ENCODE data around the gene GATA3.

Gene GATA3

DNA sequence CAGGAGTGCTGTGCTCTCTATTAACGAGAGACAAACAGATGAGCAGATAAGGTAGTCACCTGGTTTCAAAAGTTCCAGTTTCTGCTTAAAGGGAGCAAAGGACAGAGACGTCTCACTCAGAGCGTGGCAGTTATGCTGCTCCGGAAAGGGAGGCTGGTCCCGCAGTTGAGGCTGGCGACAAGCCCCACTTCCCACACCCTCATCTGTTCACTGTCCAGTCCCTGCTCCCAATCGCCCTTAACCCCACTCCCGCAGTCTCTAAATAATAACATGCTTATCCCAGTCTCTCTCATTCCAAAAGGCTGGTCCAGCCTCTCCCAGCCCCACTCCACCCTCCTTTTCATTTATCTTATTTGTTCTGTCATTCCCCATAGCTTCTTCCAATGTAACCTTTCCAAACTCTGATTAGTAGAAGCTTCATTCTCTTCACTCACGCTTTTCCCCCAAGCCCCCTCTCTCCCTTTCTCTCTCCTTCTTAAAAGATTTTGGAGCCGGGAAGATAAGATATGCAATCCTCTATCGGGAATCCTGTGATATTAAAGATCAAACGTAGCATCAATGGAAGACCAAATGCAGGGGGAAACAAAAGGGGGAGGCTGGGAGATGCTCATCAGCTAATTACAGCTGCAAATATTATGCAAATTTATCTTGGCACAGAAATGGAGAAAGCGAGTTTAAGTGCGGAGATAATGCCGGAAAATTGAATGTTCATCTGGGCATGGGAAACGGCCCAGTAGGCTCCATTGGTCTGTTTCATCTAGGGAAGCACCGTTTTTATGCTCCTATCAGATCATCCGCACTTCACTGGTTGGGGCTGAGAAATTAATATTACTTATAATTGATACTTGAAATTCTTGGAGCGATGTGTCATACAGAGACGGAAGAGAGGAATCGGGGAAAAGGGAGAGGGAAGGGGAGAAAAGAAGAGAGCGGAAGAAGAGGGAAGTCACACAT, 16.3 kb upstream of the GATA3 start:
- no peak for DNase-seq (ENCODE audit: low spot score)

DNA sequence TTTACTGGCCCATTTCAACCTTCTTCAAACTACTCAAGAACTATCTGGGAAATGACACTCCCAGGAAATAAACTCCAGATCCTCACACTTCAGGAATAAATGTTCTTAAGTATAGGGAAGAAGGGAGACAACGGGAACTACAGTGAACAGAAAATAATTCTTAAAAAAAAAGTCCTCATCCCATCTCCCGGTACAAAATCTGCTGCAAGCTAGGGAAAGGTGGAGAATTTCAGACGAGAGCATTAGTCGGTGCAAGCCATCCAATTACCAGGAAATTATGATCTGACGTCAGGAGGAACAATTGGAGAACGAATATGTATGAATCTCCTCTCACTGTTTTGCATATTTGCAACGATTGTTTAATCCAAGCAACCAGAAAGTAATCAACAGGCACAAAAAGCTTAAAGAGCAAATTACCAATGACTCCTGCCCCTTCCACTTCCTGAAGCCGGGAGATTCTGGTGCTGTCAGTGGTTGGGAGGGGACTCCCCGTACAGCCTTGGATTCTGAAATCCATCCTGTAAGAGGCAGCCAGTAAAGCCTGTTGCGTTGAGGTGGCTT, 15.1 kb upstream of the GATA3 start:
- DNase-seq (ENCODE audit: low spot score), result no peak

GRCh38 chr10:8040651-8041050, 13.8 kb upstream of the GATA3 start:
- DNase-seq (ENCODE audit: low spot score), result no peak

DNA sequence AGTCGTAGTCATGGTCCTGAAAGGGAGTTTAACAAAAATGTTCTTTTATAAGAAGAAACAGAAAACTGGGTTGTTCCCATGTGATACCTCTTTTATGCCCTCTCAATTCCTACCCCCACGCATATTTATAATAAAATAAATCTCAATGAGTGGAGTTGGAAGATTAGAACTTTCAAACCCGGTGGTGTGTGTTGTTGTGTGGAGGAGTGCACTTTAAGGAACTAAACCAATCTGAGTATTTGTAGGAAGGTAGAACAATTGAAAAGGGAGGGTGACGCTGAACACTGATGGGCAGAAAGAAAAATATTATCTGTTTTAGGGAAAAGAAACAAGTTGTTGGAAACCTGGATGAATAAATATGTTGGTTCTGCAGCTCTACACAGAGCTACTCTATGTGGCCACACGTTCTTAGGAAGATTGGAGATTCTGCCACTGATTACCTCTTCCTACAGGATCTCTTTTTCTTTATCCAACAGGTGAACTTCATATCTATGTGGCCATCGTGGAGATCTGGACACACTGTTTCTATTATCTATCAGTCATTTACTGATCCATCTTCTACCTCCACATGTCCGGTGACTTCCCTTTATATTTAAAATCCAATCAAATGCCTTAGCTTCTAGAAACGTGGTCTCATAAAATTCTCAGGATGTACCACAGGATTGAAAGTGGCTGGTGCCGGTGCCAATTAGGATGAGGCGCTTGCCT, 13.1 kb upstream of the GATA3 start:
- DNase-seq (ENCODE audit: low spot score), result no peak

- DNase-seq (ENCODE audit: low spot score), result no peak
These were observed 12.3 kb upstream of the GATA3 start for GRCh38 chr10:8041992-8042720.

DNA sequence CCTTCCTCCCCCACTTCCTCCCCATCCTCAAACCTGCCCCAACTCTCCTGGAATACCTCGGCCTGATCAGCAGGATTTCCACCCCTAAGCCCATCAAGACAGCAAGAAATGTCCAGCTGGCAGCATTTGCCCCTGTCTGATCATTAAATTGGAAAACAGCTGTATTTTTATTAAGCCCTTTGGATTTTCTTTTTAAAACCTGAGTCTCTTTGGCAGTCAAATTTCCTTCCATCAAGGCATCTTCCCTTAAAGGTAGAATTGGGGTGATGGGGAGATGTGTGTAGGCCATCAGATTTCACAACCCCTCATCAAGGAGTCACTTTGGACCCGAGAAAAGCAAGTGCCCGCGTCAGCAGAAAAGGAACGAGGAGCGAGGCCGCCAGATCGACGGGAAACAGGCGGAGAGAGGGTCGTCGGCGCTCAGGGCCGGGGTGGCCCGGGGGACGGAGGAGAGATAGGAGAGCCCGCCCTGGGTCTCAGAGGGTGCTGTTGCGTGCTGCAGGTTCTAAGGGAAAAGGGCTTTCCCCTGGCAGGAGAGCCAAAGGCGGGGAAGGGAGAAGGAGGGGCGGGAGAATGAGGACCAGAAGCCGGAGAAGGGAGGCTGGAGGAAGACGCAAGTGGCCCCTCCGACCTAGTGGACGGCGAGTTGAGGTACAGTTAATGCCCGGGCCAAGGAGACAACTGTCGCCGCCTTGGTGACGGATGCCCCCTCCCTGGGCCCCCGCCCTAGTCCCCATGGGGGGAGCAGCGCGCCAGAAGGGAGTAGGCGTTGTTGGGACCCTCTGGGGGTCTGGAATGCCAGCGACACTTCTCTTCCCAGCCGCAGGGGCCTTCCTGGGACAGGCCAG, 11.5 kb upstream of the GATA3 start:
- DNase-seq (ENCODE audit: low spot score), result no peak

DNA sequence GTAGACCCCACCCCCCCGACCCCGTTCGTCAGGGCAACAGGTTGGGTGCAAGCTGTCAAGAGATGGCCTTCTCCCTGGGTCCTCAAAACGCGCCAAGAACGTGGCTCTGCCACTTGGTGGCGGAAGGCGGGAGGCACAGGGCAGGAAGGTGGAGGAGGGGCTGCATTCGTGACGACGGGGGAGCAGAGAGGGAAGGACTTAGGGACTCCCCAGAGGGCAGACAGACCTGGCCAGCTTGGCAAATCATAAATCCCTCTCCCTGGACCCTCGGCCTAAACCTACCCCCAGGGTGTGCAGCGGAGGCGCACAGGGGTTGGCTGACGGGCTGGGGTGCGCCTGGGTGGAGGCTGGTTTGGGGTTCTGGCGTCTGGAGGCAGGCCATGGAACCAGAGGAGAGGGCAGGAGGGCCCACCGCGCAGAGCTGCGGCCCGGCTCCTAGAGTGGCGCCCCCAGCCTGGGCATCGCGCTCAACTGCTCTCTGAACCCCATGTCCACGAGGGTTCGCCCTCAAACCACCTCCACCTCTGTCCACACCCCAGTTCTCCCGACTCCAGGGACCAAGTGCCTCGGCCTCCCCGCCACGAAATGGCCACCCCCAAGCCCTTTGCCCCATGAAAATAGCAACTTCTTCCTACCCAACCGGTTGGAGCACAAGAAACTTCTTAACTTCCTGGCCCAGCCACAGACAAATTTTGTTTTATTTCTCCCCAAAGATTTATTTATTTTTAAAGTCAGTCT, 10.8 kb upstream of the GATA3 start:
- DNase-seq (ENCODE audit: low spot score), result no peak

- no peak for DNase-seq (ENCODE audit: low spot score)
These were observed 10.1 kb upstream of the GATA3 start for GRCh38 chr10:8044331-8044907.

DNA sequence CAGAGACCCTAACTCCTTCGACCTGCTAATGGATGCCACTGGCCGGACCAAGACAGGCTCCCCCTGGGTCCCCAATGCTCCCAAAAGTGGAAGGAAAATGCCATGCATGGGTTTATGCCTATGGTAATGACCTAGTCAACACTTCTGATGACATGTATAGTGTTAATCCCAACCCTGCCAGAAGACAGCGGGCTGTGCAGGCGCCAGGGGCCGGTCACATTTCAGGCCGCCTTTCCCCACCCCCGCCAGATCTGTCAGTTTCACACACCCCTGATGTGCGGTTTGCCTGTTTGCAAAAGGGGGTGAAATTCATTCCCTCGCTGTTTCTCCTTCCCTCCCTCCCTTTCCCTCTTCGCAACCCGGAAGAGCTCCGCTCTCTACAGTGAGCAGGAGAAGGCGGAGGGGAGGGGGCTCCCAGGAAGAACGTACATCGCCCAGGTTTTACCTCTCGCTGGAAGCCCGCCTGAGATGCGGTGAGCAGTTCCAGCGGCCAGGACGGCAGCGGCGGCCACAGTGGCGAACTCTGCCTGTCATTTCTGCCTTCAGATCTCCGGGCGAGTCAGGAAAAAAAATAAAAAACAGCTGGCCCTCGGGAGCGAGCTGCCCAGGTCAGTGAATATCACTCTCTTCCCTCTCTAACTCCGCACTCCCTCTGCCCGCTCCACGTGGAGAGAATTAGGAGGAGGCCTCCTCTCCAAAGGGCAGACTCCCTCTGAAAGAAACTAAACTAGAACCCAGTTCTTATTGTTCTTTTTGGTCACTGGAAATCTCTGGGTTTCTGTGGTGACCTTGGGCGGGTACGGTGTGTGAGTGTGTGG, 9.4 kb upstream of the GATA3 start:
- no peak for DNase-seq (ENCODE audit: low spot score)

DNA sequence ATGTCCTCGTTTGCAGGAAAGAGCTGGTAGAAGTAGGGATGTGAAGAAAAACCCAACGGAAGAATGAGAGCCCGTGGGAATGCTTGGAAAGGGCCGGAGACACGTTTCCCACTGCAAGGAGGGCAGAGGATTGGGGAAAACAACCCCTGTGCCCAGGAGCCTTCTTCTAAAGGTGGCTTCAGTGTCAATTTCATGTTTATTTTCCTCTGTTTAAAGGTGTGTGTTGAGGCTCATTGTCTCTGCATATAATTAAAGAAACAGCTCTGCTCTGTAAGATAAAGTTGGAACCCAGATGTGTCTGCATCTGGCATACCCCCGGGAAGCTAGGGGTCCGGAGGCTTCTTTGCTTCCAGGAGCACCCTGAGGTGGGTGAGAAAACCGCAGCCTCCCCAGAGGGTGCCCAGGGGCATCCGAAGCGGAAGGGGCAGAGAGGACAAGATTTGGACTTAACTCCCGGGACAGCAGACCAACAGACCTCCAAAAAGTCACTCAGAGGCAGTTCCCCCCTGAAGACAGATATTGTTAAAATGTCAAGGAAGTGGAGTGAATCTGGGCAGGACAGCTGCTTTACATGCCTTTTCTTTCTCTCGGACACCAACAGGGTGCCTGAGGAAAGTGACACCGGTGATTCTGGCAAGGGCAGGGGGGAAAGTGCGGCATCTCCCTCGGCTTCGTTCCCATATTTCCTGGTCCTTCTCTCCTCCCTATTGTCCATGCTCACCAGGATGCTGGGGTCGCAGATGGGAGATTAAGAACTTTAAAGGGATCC, 8.6 kb upstream of the GATA3 start:
- no peak for DNase-seq (ENCODE audit: low spot score)

GRCh38 chr10:8047452-8048280, 6.8 kb upstream of the GATA3 start:
- DNase-seq (ENCODE audit: low spot score), result no peak

DNA sequence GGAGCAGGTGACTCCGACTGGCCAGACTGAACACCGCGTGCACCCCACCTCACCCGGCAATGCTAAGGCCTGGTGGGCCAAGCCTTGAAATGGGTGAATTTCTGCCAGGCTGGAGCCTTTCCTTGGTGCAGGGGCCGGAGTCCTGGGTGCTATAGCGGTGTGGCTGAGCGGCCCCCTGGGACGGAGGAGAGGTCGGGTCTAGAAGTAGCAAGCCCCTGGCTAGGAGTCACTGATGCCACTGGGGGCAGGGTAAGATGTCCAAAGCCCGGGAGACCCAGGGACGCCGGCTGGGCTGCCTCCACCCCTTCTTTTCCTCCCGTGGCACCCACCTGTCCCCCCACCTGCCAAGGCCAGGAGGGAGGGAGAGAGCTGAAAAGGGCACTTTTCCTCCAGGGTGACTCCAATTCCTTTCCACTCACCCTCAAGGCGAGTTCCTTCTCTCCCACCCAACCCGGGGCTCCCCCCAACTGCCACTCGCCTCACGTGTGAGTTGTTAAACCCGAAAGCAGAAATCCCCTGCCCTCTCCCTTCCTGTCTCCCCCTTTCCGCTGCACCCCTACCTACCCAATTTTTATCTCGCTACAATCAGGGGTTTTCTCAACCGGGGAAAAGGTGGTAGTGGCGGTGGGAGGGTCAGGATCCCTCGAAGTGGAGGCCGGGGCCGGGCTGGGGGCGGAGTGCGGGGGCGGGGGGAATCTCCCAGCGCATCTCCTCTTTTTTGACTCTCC, 6.0 kb upstream of the GATA3 start:
- DNase-seq (ENCODE audit: low spot score), result no peak

GRCh38 chr10:8049045-8049864, 5.2 kb upstream of the GATA3 start:
- DNase-seq (ENCODE audit: low spot score), result no peak

DNA sequence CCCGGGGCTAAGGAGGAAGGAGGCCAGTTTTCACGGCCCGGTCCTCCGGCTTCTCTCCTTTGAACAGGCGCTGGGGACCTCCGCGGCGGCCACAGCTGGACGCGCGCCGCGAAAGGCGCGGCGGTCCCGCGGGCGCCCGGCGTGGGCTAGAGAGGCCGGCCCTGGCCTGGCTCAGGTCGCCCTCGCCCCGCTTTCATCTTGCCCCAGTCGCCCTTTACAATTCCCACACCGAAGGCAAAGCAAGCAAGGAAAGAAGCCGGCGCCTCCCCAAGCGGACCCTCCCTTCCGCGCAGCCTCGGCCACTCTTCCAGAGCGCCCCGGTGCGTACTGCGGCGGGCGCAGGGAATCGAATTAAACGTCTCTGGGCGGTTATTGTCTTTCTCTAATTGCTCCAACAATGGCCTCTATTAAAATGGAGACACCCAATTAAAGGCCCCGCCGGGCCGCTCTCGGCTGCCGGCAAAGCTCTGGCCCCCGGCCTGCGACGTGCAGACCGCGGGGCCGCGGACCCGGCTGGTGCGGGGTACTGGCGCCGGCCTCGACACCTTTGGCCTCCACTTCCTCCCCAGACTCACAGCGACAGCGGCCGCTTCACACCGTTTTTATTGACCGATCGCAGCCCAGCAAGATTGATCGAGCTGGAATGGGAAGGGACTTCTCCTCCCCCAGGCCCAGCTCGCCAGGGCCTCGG, 4.5 kb upstream of the GATA3 start:
- no peak for DNase-seq (ENCODE audit: low spot score)

DNA sequence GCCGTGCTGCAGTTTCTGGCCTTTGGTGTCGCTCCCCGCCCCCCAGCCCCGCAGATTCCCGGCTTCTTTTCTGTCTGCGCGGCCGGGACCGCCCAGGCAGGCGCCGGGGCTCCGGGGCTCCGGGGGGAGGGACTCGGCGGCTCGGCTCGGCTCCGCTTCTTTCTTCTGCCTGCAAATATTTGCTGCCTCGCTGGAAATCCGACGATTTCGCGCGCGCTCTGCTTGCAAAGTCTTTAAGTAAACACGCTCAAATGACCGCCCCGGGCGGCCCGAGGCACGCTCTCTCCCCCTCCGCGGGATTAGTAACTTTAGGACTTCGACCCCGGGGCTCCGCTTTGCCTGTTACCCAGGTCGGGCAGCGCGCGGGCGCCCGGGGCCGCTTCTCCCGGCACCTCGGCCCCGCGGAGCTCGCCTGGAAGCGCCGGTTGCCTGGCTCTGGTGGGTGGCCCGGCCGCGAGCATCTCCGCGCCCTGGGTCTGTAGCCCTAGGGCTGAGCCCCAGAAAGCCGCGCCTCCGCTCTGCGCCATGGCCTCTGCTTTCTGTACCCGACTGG, 3.9 kb upstream of the GATA3 start:
- no peak for DNase-seq (ENCODE audit: low spot score)

Data from hepatic stellate cell (primary cell).